Dermis blood vessel endothelial cell (primary cell): ENCODE data around the gene RTP1. TPM values are rescaled to one million over a fixed set of nuclear protein-coding genes. Genes with fewer than 3 reads are reported as not detected.
"Not testable (repeated sequence)": the region's sequence is repeated elsewhere in the genome, so short reads cannot be mapped to it uniquely, and the experiment has no call there.

Experiments
- DNase-seq: peaks from one replicate; pipeline ENCODE4 v3.0.0; 2010
- total RNA-seq: library from RNA; depleted of rRNA; stranded (reverse); fragments of >200 nt; gene quantifications from 2 replicates; pipeline ENCODE4 v1.2.3, GENCODE V29; 2014

RTP1 gene
- total RNA-seq, 1 donor from 2014 or later: not detected

- DNase-seq: not testable (repeated sequence)
These were observed 2.3 kb downstream of the RTP1 start for GRCh38 chr3:187199463-187200050.

- DNase-seq: no peak
These were observed 8.4 kb downstream of the RTP1 start for GRCh38 chr3:187205683-187206082.

GRCh38 chr3:187207062-187207461 is 9.8 kb downstream of the RTP1 start:
- DNase-seq: no peak

- DNase-seq: no peak
These were observed 10.3 kb downstream of the RTP1 start for GRCh38 chr3:187207624-187208023.

- DNase-seq: peak; percentile 10
These were observed 10.9 kb downstream of the RTP1 start for GRCh38 chr3:187208159-187208558.

GRCh38 chr3:187209491-187209890 is 12.2 kb downstream of the RTP1 start:
- no peak for DNase-seq

GRCh38 chr3:187210091-187210490 is 12.8 kb downstream of the RTP1 start:
- DNase-seq: no peak

GRCh38 chr3:187210545-187211327 is 13.4 kb downstream of the RTP1 start:
- no peak for DNase-seq

- no peak for DNase-seq
These were observed 14.4 kb downstream of the RTP1 start for GRCh38 chr3:187211532-187212195.

GRCh38 chr3:187212196-187212545 is 14.9 kb downstream of the RTP1 start:
- DNase-seq: no peak

- no peak for DNase-seq
These were observed 15.4 kb downstream of the RTP1 start for GRCh38 chr3:187212705-187213104.

- DNase-seq: no peak
These were observed 16.3 kb downstream of the RTP1 start for GRCh38 chr3:187213616-187214015.

- DNase-seq: no peak
These were observed 18.2 kb downstream of the RTP1 start for GRCh38 chr3:187215460-187215859.

GRCh38 chr3:187222801-187223200 is 25.5 kb downstream of the RTP1 start:
- no peak for DNase-seq

GRCh38 chr3:187223799-187224198 is 26.5 kb downstream of the RTP1 start:
- peak; percentile 7 for DNase-seq

- DNase-seq: no peak
These were observed 30.5 kb downstream of the RTP1 start for GRCh38 chr3:187227658-187228258.

GRCh38 chr3:187228740-187229139 is 31.5 kb downstream of the RTP1 start:
- no peak for DNase-seq

- DNase-seq: no peak
These were observed 32.7 kb downstream of the RTP1 start for GRCh38 chr3:187230011-187230410.

- DNase-seq: no peak
These were observed 39.7 kb downstream of the RTP1 start for GRCh38 chr3:187236962-187237361.

GRCh38 chr3:187237741-187238140 is 40.5 kb downstream of the RTP1 start:
- no peak for DNase-seq

GRCh38 chr3:187238239-187238638 is 41.0 kb downstream of the RTP1 start:
- no peak for DNase-seq

- not testable (repeated sequence) for DNase-seq
These were observed 41.5 kb downstream of the RTP1 start for GRCh38 chr3:187238835-187239234.

- no peak for DNase-seq
These were observed 45.1 kb downstream of the RTP1 start for GRCh38 chr3:187242435-187242834.

GRCh38 chr3:187242900-187243299 is 45.6 kb downstream of the RTP1 start:
- no peak for DNase-seq
